ENCODE data around the gene EFNA2. TPM values are rescaled to one million over a fixed set of nuclear protein-coding genes. Genes with fewer than 3 reads are reported as not detected.

EFNA2 gene
- total RNA-seq, 1 experiment from 2014 or later, result 14.3 TPM

- peak overlapping the region; percentile 62 to 81 for H3K4me3 Mint-ChIP-seq
- no peaks in the 10 kb centered on the region for H3K9me3 Mint-ChIP-seq
- H3K23me2 ChIP-seq (ENCODE audit: insufficient read length, low read depth, low read length, poor library complexity, severe bottlenecking), result peaks cover 16% of the 10 kb centered on the region
- H4K8ac ChIP-seq (replicated peaks; ENCODE audit: insufficient read length, low read depth, low read length), result no peak overlapping the region
- no peak overlapping the region for H2BK20ac ChIP-seq (ENCODE audit: low read depth, low read length, poor library complexity, severe bottlenecking)
- no peak overlapping the region for H2BK12ac ChIP-seq (ENCODE audit: insufficient read length, low read depth, low read length)
- H3K4me1 ChIP-seq (ENCODE audit: insufficient read depth, low read length), result no peaks in the 10 kb centered on the region
- no peaks in the 10 kb centered on the region; the same call in 1 of the 2 replicates for H3K27me3 Mint-ChIP-seq (ENCODE audit: low read depth)
- no peak overlapping the region for H2AK5ac ChIP-seq (ENCODE audit: insufficient read length, low read length)
- no peak overlapping the region for H4K91ac ChIP-seq (ENCODE audit: insufficient read length, low read depth, low read length)
- no peak overlapping the region for H3K9ac ChIP-seq (ENCODE audit: extremely low read depth, insufficient read length, low read length)
- H3K79me2 ChIP-seq (ENCODE audit: insufficient read depth, low read length), result peaks cover 4% of the 10 kb centered on the region; the same call in 1 of the 2 replicates
- peaks cover 9% of the 10 kb centered on the region for H3K79me1 ChIP-seq (ENCODE audit: insufficient read depth, low read depth, low read length, poor library complexity, severe bottlenecking)
- no peak overlapping the region for H3T11ph ChIP-seq (ENCODE audit: low read length)
- H2BK120ac ChIP-seq (ENCODE audit: low read depth, low read length, poor library complexity, severe bottlenecking), result no peak overlapping the region
- no peak overlapping the region for H2BK5ac ChIP-seq (ENCODE audit: insufficient read length, low read length)
- H3K4me2 ChIP-seq (ENCODE audit: insufficient read depth, insufficient read length, low read length), result peak overlapping the region; percentile 2
- H4K20me1 ChIP-seq (ENCODE audit: control insufficient read depth, insufficient read depth, insufficient read length), result no peaks in the 10 kb centered on the region
- H2BK15ac ChIP-seq (ENCODE audit: low read depth, low read length), result no peak overlapping the region
- H3K14ac ChIP-seq (ENCODE audit: insufficient read depth, low read length), result no peak overlapping the region
- peak overlapping the region; percentile 95 to 99 (median 96); a peak in 5 of 7 replicates for H3K27ac Mint-ChIP-seq
- no peak overlapping the region for H4K5ac ChIP-seq (ENCODE audit: insufficient read length, low read depth, low read length)
- no peak for DNase-seq
- H3K36me3 Mint-ChIP-seq (ENCODE audit: insufficient read depth in 1 of 3, low read depth in 3 of 3), result peaks cover 36 to 71% (median 54%) of the 10 kb centered on the region in 3 experiments
- no peaks in the 10 kb centered on the region for H3K27me3 ChIP-seq (ENCODE audit: insufficient read depth, low read length)
- H3K4me1 Mint-ChIP-seq, result peaks cover 37 to 45% of the 10 kb centered on the region in 2 experiments
- H3K23ac ChIP-seq (ENCODE audit: insufficient read length, low read depth, low read length), result no peak overlapping the region
- no peak overlapping the region for H3K27ac ChIP-seq (ENCODE audit: insufficient read length, low read depth, low read length)
- WGBS (ENCODE audit: extremely low coverage, insufficient read length, low lambda C conversion rate), result no CpG with 5 or more reads among the region's 46 CpGs
- no peak overlapping the region for H3K18ac ChIP-seq (ENCODE audit: insufficient read length, low read depth, low read length)
- no peak overlapping the region for H3K56ac ChIP-seq (ENCODE audit: insufficient read length, low read depth, low read length)
- TF ChIP-seq CTCF (conservative IDR thresholded peaks at IDR 0.05), result no peak
- H3K4ac ChIP-seq (ENCODE audit: low read depth, low read length), result no peak overlapping the region
- no peaks in the 10 kb centered on the region for H3K9me3 ChIP-seq (ENCODE audit: control insufficient read depth, low read depth, low read length)
- H2AFZ ChIP-seq (ENCODE audit: low read length), result no peak overlapping the region
Observed at GRCh38 chr19:1274081-1274851, 11.4 kb upstream of the EFNA2 start.
